Liver (tissue), 9 donors: Measurements from ENCODE around the gene ERBB4. TPM values are rescaled to one million over a fixed set of nuclear protein-coding genes. Genes with fewer than 3 reads are reported as not detected.

Experiments used
- DNase-seq: peaks from one replicate; pipeline ENCODE4 v3.0.0-alpha.2; 2017; ENCODE audit warnings: low spot score
- H3K27ac ChIP-seq, 2 donors: one replicate each; pipeline ENCODE4 v1.7.0; 2013; ENCODE audit warnings: inconsistent platforms in 2 of 2, low read length in 2 of 2, control low read depth in 1 of 2, low read depth in 1 of 2, mild to moderate bottlenecking in 1 of 2
- H3K27me3 ChIP-seq, 4 donors: one replicate each; pipeline versions ENCODE4 v1.6.1 to v1.7.0; 2013; ENCODE audit warnings: low read length in 3 of 4, inconsistent platforms in 1 of 4, mild to moderate bottlenecking in 1 of 4, moderate library complexity in 1 of 4; ENCODE audit not compliant: control insufficient read depth in 4 of 4, insufficient read depth in 4 of 4
- H3K36me3 ChIP-seq, 4 donors: one replicate each; pipeline versions ENCODE4 v1.6.1 to v1.7.0; 2013; ENCODE audit warnings: low read length in 3 of 4, mild to moderate bottlenecking in 3 of 4, low read depth in 1 of 4, moderate library complexity in 1 of 4; ENCODE audit not compliant: control insufficient read depth in 4 of 4, insufficient read depth in 3 of 4
- H3K4me1 ChIP-seq, 4 donors: one replicate each; pipeline versions ENCODE4 v1.6.1 to v1.7.0; 2013; ENCODE audit warnings: low read length in 3 of 4, mild to moderate bottlenecking in 3 of 4, moderate library complexity in 1 of 4; ENCODE audit not compliant: control insufficient read depth in 4 of 4, insufficient read depth in 4 of 4
- H3K4me3 ChIP-seq, 3 donors: one replicate each; pipeline versions ENCODE4 v1.6.1 to v1.7.0; 2013; ENCODE audit warnings: low read length in 3 of 3, control low read depth in 1 of 3, low read depth in 1 of 3, mild to moderate bottlenecking in 1 of 3
- H3K9ac ChIP-seq, 2 donors: one replicate each; pipeline ENCODE4 v1.7.0; 2013; ENCODE audit warnings: low read length in 2 of 2, mild to moderate bottlenecking in 2 of 2, moderate library complexity in 2 of 2, control low read depth in 1 of 2, low read depth in 1 of 2
- H3K9me3 ChIP-seq, 4 donors: one replicate each; pipeline versions ENCODE4 v1.6.1 to v1.7.0; 2013; ENCODE audit warnings: low read length in 3 of 4; ENCODE audit not compliant: control insufficient read depth in 4 of 4
- EGR1 ChIP-seq, 2 donors: IDR thresholded peaks; 2 replicates each; pipeline ENCODE4 v1.6.1; 2016 to 2018; ENCODE audit warnings: antibody characterized with exemption in 2 of 2, low read depth in 2 of 2
- FOXA1 ChIP-seq: IDR thresholded peaks from 2 replicates; pipeline ENCODE4 v1.6.1; 2016; ENCODE audit warnings: antibody characterized with exemption
- GABPA ChIP-seq, 2 donors: IDR thresholded peaks in 1 of 2; conservative IDR thresholded peaks in 1 of 2; 2 replicates each; pipeline ENCODE4 v1.6.1; 2016; ENCODE audit warnings: antibody characterized with exemption in 2 of 2, mild to moderate bottlenecking in 1 of 2, moderate library complexity in 1 of 2
- HNF4A ChIP-seq, 2 donors: conservative IDR thresholded peaks; 2 replicates each; pipeline ENCODE4 v1.6.1; 2016; ENCODE audit warnings: antibody characterized with exemption in 2 of 2, mild to moderate bottlenecking in 2 of 2
- HNF4G ChIP-seq: IDR thresholded peaks from 2 replicates; pipeline ENCODE4 v1.6.1; 2016; ENCODE audit warnings: antibody characterized with exemption
- JUND ChIP-seq, 2 donors: IDR thresholded peaks; 2 replicates each; pipeline ENCODE4 v1.6.1; 2016; ENCODE audit warnings: antibody characterized with exemption in 2 of 2
- NR2F2 ChIP-seq: IDR thresholded peaks from 2 replicates; pipeline ENCODE4 v1.6.1; 2016; ENCODE audit warnings: antibody characterized with exemption
- RAD21 ChIP-seq, 2 donors: IDR thresholded peaks; 2 replicates each; pipeline ENCODE4 v1.6.1; 2016; ENCODE audit warnings: antibody characterized with exemption in 2 of 2, mild to moderate bottlenecking in 2 of 2
- REST ChIP-seq: IDR thresholded peaks from 2 replicates; pipeline ENCODE4 v1.6.1; 2016; ENCODE audit warnings: antibody characterized with exemption, mild to moderate bottlenecking
- RXRA ChIP-seq, 2 donors: IDR thresholded peaks; 2 replicates each; pipeline ENCODE4 v1.6.1; 2017 to 2018; ENCODE audit warnings: antibody characterized with exemption in 2 of 2, mild to moderate bottlenecking in 1 of 2
- SP1 ChIP-seq: IDR thresholded peaks from 2 replicates; pipeline ENCODE4 v1.6.1; 2018; ENCODE audit warnings: antibody characterized with exemption, mild to moderate bottlenecking
- TAF1 ChIP-seq: conservative IDR thresholded peaks from 2 replicates; pipeline ENCODE4 v1.6.1; 2016; ENCODE audit warnings: antibody characterized with exemption, mild to moderate bottlenecking
- YY1 ChIP-seq: IDR thresholded peaks from 2 replicates; pipeline ENCODE4 v1.6.1; 2016; ENCODE audit warnings: antibody characterized with exemption, mild to moderate bottlenecking
- WGBS: extraction: QIAGEN DNeasy Blood & Tissue Kit; methylation state at CpG from one replicate; pipeline ENCODE4 v1.1.7; 2013; 5-methylcytosine and 5-hydroxymethylcytosine counted together
- polyA plus RNA-seq, 2 donors: library from polyadenylated mRNA; stranded (reverse) in 1 of 2; unstranded in 1 of 2; fragments of 200-250 nt in 1 of 2; fragments of >200 nt in 1 of 2; fragmentation: Nextera tagmentation in 1 of 2; extraction: Ambion mirVana in 1 of 2; gene quantifications; one replicate each; pipeline versions ENCODE4 v1.2.1 to v1.2.3, GENCODE V29; 2013 to 2015
- total RNA-seq, 2 donors: library from RNA; depleted of rRNA; stranded (reverse); fragments of >200 nt; gene quantifications; one replicate each; pipeline ENCODE4 v1.2.3, GENCODE V29; 2014
- TF ChIP-seq, protein P1 (sequence below): IDR thresholded peaks from 2 replicates; pipeline ENCODE4 v1.6.1; 2016; ENCODE audit warnings: antibody characterized with exemption
- TF ChIP-seq, protein P2 (sequence below): IDR thresholded peaks from 2 replicates; pipeline ENCODE4 v1.6.1; 2016; ENCODE audit warnings: antibody characterized with exemption
- TF ChIP-seq, protein P3 (sequence below): fragments of 150-350 bp; IDR thresholded peaks from 2 replicates; pipeline ENCODE4 v1.5.1; 2017; ENCODE audit warnings: improper control_type of control experiment, low read depth, low read length; ENCODE audit not compliant: missing input control
- TF ChIP-seq, protein P4 (sequence below): IDR thresholded peaks from 2 replicates; pipeline ENCODE4 v1.6.1; 2016; ENCODE audit warnings: antibody characterized with exemption
- donor health status: healthy.
- donor health status: healthy.
- donor health status: healthy.
- donor health status: healthy.
- donor health status: healthy.

Gene ERBB4
- total and polyA plus RNA-seq, 4 donors, result 0.03 to 0.42 TPM; not detected in 2

- Histone ChIP-seq H3K4me3 (no peak overlapping the region), H3K9me3 (no peaks in the 10 kb centered on the region), H3K27me3 (no peaks in the 10 kb centered on the region), H3K36me3 (no peaks in the 10 kb centered on the region), H3K27ac (no peak overlapping the region), H3K4me1 (no peaks in the 10 kb centered on the region), H3K9ac (no peak overlapping the region)
- no peak for DNase-seq
- 57% methylated on average over 6 of the region's 6 CpGs for WGBS
- no peak for TF ChIP-seq GABPA (IDR thresholded peaks at IDR 0.05 in 1 of 2, conservative IDR thresholded peaks at IDR 0.05 in 1 of 2)
- no peak for TF ChIP-seq FOXA1
- no peak for TF ChIP-seq EGR1 (IDR thresholded peaks at IDR 0.05; ENCODE audit: low read depth in 2 of 2)
- TF ChIP-seq, protein P1, sequence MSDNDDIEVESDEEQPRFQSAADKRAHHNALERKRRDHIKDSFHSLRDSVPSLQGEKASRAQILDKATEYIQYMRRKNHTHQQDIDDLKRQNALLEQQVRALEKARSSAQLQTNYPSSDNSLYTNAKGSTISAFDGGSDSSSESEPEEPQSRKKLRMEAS, result no peak
- no peak for TF ChIP-seq NR2F2
- TF ChIP-seq, protein P2, sequence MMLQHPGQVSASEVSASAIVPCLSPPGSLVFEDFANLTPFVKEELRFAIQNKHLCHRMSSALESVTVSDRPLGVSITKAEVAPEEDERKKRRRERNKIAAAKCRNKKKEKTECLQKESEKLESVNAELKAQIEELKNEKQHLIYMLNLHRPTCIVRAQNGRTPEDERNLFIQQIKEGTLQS, result no peak
- TF ChIP-seq, protein P3, sequence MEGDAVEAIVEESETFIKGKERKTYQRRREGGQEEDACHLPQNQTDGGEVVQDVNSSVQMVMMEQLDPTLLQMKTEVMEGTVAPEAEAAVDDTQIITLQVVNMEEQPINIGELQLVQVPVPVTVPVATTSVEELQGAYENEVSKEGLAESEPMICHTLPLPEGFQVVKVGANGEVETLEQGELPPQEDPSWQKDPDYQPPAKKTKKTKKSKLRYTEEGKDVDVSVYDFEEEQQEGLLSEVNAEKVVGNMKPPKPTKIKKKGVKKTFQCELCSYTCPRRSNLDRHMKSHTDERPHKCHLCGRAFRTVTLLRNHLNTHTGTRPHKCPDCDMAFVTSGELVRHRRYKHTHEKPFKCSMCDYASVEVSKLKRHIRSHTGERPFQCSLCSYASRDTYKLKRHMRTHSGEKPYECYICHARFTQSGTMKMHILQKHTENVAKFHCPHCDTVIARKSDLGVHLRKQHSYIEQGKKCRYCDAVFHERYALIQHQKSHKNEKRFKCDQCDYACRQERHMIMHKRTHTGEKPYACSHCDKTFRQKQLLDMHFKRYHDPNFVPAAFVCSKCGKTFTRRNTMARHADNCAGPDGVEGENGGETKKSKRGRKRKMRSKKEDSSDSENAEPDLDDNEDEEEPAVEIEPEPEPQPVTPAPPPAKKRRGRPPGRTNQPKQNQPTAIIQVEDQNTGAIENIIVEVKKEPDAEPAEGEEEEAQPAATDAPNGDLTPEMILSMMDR, result no peak
- TF ChIP-seq SP1, result no peak
- no peak for TF ChIP-seq REST
- TF ChIP-seq, protein P4, sequence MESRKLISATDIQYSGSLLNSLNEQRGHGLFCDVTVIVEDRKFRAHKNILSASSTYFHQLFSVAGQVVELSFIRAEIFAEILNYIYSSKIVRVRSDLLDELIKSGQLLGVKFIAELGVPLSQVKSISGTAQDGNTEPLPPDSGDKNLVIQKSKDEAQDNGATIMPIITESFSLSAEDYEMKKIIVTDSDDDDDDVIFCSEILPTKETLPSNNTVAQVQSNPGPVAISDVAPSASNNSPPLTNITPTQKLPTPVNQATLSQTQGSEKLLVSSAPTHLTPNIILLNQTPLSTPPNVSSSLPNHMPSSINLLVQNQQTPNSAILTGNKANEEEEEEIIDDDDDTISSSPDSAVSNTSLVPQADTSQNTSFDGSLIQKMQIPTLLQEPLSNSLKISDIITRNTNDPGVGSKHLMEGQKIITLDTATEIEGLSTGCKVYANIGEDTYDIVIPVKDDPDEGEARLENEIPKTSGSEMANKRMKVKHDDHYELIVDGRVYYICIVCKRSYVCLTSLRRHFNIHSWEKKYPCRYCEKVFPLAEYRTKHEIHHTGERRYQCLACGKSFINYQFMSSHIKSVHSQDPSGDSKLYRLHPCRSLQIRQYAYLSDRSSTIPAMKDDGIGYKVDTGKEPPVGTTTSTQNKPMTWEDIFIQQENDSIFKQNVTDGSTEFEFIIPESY, result no peak
- no peak for TF ChIP-seq RXRA (IDR thresholded peaks at IDR 0.05)
- TF ChIP-seq RAD21 (IDR thresholded peaks at IDR 0.05), result no peak
- TF ChIP-seq HNF4G, result no peak
- no peak for TF ChIP-seq TAF1
- no peak for TF ChIP-seq YY1
- no peak for TF ChIP-seq JUND (IDR thresholded peaks at IDR 0.05)
- no peak for TF ChIP-seq HNF4A (conservative IDR thresholded peaks at IDR 0.05)
Observed at GRCh38 chr2:212528106-212528856, 10.3 kb downstream of the ERBB4 start.
